MM.1S (cell line): ENCODE measurements around the gene HSPA1A.

Source experiments
- EZH2 ChIP-seq: fragments of 300-600 bp; sonication (generic); optimal IDR thresholded peaks from 2 replicates; pipeline ENCODE3; 2017; ENCODE audit warnings: low read depth, mild to moderate bottlenecking, antibody characterized with exemption, low read length, mixed read lengths
- TF ChIP-seq, protein P1 (sequence below): fragments of 300-600 bp; sonication (generic); IDR thresholded peaks from 2 replicates; pipeline ENCODE4 v1.5.1; 2016; ENCODE audit warnings: antibody characterized with exemption, low read length, mixed read lengths

DNA sequence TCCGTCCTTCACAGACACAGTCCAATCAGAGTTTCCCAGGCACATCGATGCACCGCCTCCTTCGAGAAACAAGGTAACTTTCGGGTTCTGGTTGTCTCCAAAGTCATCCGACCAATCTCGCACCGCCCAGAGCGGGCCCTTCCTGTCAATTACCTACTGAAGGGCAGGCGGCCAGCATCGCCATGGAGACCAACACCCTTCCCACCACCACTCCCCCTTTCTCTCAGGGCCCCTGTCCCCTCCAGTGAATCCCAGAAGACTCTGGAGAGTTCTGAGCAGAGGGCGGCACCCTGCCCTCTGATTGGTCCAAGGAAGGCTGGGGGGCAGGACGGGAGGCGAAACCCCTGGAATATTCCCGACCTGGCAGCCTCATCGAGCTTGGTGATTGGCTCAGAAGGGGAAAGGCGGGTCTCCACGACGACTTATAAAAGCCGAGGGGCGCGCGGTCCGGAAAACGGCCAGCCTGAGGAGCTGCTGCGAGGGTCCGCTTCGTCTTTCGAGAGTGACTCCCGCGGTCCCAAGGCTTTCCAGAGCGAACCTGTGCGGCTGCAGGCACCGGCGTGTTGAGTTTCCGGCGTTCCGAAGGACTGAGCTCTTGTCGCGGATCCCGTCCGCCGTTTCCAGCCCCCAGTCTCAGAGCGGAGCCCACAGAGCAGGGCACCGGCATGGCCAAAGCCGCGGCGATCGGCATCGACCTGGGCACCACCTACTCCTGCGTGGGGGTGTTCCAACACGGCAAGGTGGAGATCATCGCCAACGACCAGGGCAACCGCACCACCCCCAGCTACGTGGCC lies 12.1 kb downstream of the HSPA1A start, which contains the start of gene HSPA1B:
- TF ChIP-seq, protein P1, sequence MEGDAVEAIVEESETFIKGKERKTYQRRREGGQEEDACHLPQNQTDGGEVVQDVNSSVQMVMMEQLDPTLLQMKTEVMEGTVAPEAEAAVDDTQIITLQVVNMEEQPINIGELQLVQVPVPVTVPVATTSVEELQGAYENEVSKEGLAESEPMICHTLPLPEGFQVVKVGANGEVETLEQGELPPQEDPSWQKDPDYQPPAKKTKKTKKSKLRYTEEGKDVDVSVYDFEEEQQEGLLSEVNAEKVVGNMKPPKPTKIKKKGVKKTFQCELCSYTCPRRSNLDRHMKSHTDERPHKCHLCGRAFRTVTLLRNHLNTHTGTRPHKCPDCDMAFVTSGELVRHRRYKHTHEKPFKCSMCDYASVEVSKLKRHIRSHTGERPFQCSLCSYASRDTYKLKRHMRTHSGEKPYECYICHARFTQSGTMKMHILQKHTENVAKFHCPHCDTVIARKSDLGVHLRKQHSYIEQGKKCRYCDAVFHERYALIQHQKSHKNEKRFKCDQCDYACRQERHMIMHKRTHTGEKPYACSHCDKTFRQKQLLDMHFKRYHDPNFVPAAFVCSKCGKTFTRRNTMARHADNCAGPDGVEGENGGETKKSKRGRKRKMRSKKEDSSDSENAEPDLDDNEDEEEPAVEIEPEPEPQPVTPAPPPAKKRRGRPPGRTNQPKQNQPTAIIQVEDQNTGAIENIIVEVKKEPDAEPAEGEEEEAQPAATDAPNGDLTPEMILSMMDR: no peak
- TF ChIP-seq EZH2: no peak
